Neuronal stem cell (in vitro differentiated cells): ENCODE data around the gene SLC17A2.

Experiments used
- DNase-seq: peaks from one replicate; pipeline ENCODE4 v3.0.0-alpha.2; 2013; ENCODE audit warnings: low spot score
- H2AFZ ChIP-seq: one replicate; pipeline ENCODE4 v1.6.1; 2013; ENCODE audit warnings: mild to moderate bottlenecking, low read length, inconsistent platforms
- H2AK5ac ChIP-seq: 2 replicates; pipeline ENCODE4 v1.6.1; 2013; ENCODE audit warnings: low read depth, mild to moderate bottlenecking, inconsistent platforms, low read length, moderate library complexity, mixed read lengths
- H2BK120ac ChIP-seq: 2 replicates; pipeline ENCODE4 v1.6.1; 2013; ENCODE audit warnings: low read depth, mild to moderate bottlenecking, inconsistent platforms, low read length, moderate library complexity, mixed read lengths
- H2BK12ac ChIP-seq: one replicate; pipeline ENCODE4 v1.6.1; 2013; ENCODE audit warnings: low read length, inconsistent platforms
- H2BK15ac ChIP-seq: 2 replicates; pipeline ENCODE4 v1.6.1; 2013; ENCODE audit warnings: mild to moderate bottlenecking, low read length, inconsistent platforms, mixed read lengths
- H2BK5ac ChIP-seq: one replicate; pipeline ENCODE4 v1.6.1; 2013; ENCODE audit warnings: inconsistent platforms, mild to moderate bottlenecking, low read length, moderate library complexity
- H3K14ac ChIP-seq: one replicate; pipeline ENCODE4 v1.6.1; 2013; ENCODE audit warnings: low read length, inconsistent platforms
- H3K18ac ChIP-seq: 2 replicates; pipeline ENCODE4 v1.6.1; 2013; ENCODE audit warnings: low read length, inconsistent platforms
- H3K23ac ChIP-seq: 2 replicates; pipeline ENCODE4 v1.6.1; 2013; ENCODE audit warnings: low read depth, mild to moderate bottlenecking, mixed read lengths, low read length, inconsistent platforms; ENCODE audit not compliant: poor library complexity
- H3K27ac ChIP-seq: replicated peaks from 3 replicates; pipeline ENCODE4 v1.5.1; 2013; ENCODE audit warnings: low read length, inconsistent platforms
- H3K27me3 ChIP-seq, 3 experiments: 2 replicates each; pipeline ENCODE4 v1.6.1; 2013; ENCODE audit warnings: low read length in 3 of 3, mild to moderate bottlenecking in 2 of 3, inconsistent platforms in 1 of 3, low read depth in 1 of 3, mixed read lengths in 1 of 3, moderate library complexity in 1 of 3; ENCODE audit not compliant: control insufficient read depth in 3 of 3, insufficient read depth in 3 of 3
- H3K36me3 ChIP-seq, 2 donors: replicated peaks in 1 of 2; 2 replicates each; pipeline ENCODE4 v1.6.1; 2013; ENCODE audit warnings: low read length in 2 of 2; ENCODE audit not compliant: control insufficient read depth in 2 of 2, insufficient read depth in 2 of 2
- H3K4ac ChIP-seq: 2 replicates; pipeline ENCODE4 v1.6.1; 2013; ENCODE audit warnings: inconsistent platforms, mild to moderate bottlenecking, low read length, moderate library complexity
- H3K4me1 ChIP-seq, 2 donors: 1 replicate in 1 of 2; 2 replicates in 1 of 2; pipeline ENCODE4 v1.6.1; 2013; ENCODE audit warnings: low read length in 2 of 2, low read depth in 1 of 2; ENCODE audit not compliant: control insufficient read depth in 2 of 2, insufficient read depth in 1 of 2
- H3K4me2 ChIP-seq: one replicate; pipeline ENCODE4 v1.6.1; 2013; ENCODE audit warnings: mild to moderate bottlenecking, low read length, inconsistent platforms; ENCODE audit not compliant: insufficient read depth, poor library complexity, severe bottlenecking
- H3K4me3 ChIP-seq, 2 donors: 2 replicates each; pipeline ENCODE4 v1.5.1; 2013; ENCODE audit warnings: low read length in 2 of 2, mild to moderate bottlenecking in 2 of 2, inconsistent platforms in 1 of 2, moderate library complexity in 1 of 2
- H3K79me1 ChIP-seq: one replicate; pipeline ENCODE4 v1.6.1; 2013; ENCODE audit warnings: low read depth, mild to moderate bottlenecking, inconsistent platforms, low read length, moderate library complexity
- H3K9ac ChIP-seq: one replicate; pipeline ENCODE4 v1.6.1; 2013; ENCODE audit warnings: mild to moderate bottlenecking, low read depth, low read length, inconsistent platforms; ENCODE audit not compliant: poor library complexity
- H3K9me3 ChIP-seq, 2 donors: replicated peaks in 1 of 2; 2 replicates each; pipeline versions ENCODE3 to v1.6.1; 2013; ENCODE audit warnings: low read length in 2 of 2, mild to moderate bottlenecking in 2 of 2, inconsistent platforms in 1 of 2, low read depth in 1 of 2, mixed read lengths in 1 of 2, moderate library complexity in 1 of 2; ENCODE audit not compliant: control insufficient read depth in 2 of 2, insufficient read depth in 1 of 2
- H4K8ac ChIP-seq: one replicate; pipeline ENCODE4 v1.6.1; 2013; ENCODE audit warnings: low read depth, mild to moderate bottlenecking, inconsistent platforms, low read length, moderate library complexity
- H4K91ac ChIP-seq: one replicate; pipeline ENCODE4 v1.6.1; 2013; ENCODE audit warnings: low read length, low read depth, mild to moderate bottlenecking, inconsistent platforms; ENCODE audit not compliant: poor library complexity
- whole genome bisulfite sequencing, 2 donors: extraction: QIAGEN DNeasy Blood & Tissue Kit; methylation state at CpG; one replicate each; pipeline ENCODE4 v1.1.7; 2013; ENCODE audit warnings: missing lambda C conversion rate in 2 of 2, mixed read lengths in 1 of 2; ENCODE audit not compliant: insufficient read length in 2 of 2, insufficient replicate concordance in 1 of 2; ENCODE audit errors: extremely low coverage in 2 of 2; 5-methylcytosine and 5-hydroxymethylcytosine counted together

SLC17A2 gene

DNA sequence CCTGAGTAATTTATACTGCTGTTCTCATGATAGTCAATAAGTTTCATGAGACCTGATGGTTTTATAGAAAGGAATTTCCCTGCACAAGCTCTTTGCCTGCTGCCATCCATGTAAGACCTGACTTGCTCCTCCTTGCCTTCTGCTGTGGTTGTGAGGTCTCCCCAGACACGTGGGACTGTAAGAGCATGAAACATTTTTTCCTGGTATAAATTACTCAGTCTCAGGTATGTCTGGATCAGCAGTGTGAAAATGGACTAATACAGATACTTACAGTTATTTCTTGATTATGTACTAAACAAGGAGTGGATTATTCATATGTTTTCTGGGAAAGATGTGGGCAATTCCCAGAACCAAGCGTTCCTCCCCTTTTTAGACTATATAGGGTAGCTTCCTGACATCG lies 30.2 kb upstream of the SLC17A2 start:
- no peak overlapping the region for H2BK5ac ChIP-seq
- no peak overlapping the region for H3K4me3 ChIP-seq
- H4K91ac ChIP-seq = no peak overlapping the region
- no peaks in the 10 kb centered on the region for H3K36me3 ChIP-seq
- H3K4ac ChIP-seq = no peak overlapping the region
- no peak overlapping the region for H2AK5ac ChIP-seq
- no peak overlapping the region for H2BK15ac ChIP-seq
- no peak overlapping the region for H4K8ac ChIP-seq
- no peak overlapping the region for H3K23ac ChIP-seq
- H2AFZ ChIP-seq = no peak overlapping the region
- DNase-seq = no peak
- no peak overlapping the region for H2BK120ac ChIP-seq
- WGBS, 2 donors = no CpG with 5 or more reads among the region's 3 CpGs
- no peak overlapping the region for H3K14ac ChIP-seq
- H3K18ac ChIP-seq = no peak overlapping the region
- H3K4me2 ChIP-seq = no peak overlapping the region
- no peaks in the 10 kb centered on the region for H3K27me3 ChIP-seq
- peaks cover 5 to 24% of the 10 kb centered on the region in 2 donors for H3K9me3 ChIP-seq
- H3K4me1 ChIP-seq = peaks cover 2 to 3% of the 10 kb centered on the region in 2 donors
- H3K9ac ChIP-seq = no peak overlapping the region
- no peak overlapping the region for H2BK12ac ChIP-seq
- no peaks in the 10 kb centered on the region for H3K79me1 ChIP-seq
- H3K27ac ChIP-seq = no peak overlapping the region

DNA sequence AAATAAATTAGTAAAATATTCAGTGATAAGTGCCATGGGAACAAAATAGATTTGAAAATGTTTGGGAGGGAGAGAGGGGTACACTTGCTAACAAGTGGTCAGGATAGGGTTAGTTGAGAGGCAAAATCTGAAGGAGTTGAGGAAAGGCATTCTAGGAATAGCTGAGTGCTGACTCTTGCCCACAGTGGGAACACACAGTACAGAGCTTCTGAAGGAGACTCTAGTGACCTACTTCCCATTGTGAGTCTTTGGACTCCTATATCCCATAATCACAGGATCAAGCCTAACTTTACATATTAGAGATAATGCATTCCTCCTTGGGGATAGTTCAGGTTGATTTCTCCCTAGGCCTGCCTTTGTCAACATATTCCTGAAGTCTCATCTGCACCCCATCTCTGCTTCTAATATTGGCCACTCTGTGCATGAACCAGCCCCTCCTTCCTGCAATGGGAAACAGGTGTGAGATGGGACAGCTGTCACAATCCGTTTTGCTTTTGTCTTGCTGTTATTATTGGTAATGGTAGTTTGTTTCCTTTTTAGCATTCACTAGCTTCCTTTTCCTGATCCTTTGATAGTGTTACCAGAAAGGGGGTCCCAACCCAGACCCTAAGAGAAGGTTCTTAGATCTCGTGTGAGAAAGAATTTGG lies 29.5 kb upstream of the SLC17A2 start:
- Histone ChIP-seq H2BK15ac (no peak overlapping the region), H3K27me3 (no peaks in the 10 kb centered on the region), H3K4me1 (peaks cover 2 to 3% of the 10 kb centered on the region in 2 donors), H3K4me2 (no peak overlapping the region), H3K23ac (no peak overlapping the region), H2BK5ac (no peak overlapping the region), H2BK120ac (no peak overlapping the region), H3K36me3 (no peaks in the 10 kb centered on the region), H3K79me1 (no peaks in the 10 kb centered on the region), H2BK12ac (no peak overlapping the region), H2AK5ac (no peak overlapping the region), H3K9ac (no peak overlapping the region), H3K4ac (no peak overlapping the region), H3K9me3 (peaks cover 5 to 24% of the 10 kb centered on the region in 2 donors), H3K27ac (no peak overlapping the region), H3K14ac (no peak overlapping the region), H4K8ac (no peak overlapping the region), H3K4me3 (no peak overlapping the region), H4K91ac (no peak overlapping the region), H2AFZ (no peak overlapping the region), H3K18ac (no peak overlapping the region)
- WGBS, 2 donors = no CpG with 5 or more reads among the region's 2 CpGs
- DNase-seq = no peak

GRCh38 chr6:25958700-25959162 lies 28.2 kb upstream of the SLC17A2 start:
- Histone ChIP-seq H3K4ac (no peak overlapping the region), H2BK12ac (no peak overlapping the region), H3K9ac (no peak overlapping the region), H2BK5ac (no peak overlapping the region), H3K23ac (no peak overlapping the region), H2BK120ac (no peak overlapping the region), H3K36me3 (no peaks in the 10 kb centered on the region), H4K91ac (no peak overlapping the region), H3K4me1 (peaks cover 2 to 3% of the 10 kb centered on the region in 2 donors), H3K4me3 (no peak overlapping the region), H3K4me2 (no peak overlapping the region), H4K8ac (no peak overlapping the region), H3K27me3 (no peaks in the 10 kb centered on the region), H3K79me1 (no peaks in the 10 kb centered on the region), H2BK15ac (no peak overlapping the region), H2AFZ (no peak overlapping the region), H2AK5ac (no peak overlapping the region), H3K9me3 (peaks cover 5 to 24% of the 10 kb centered on the region in 2 donors), H3K18ac (no peak overlapping the region), H3K14ac (no peak overlapping the region), H3K27ac (no peak overlapping the region)
- no CpG with 5 or more reads among the region's 3 CpGs for WGBS, 2 donors
- no peak for DNase-seq

DNA sequence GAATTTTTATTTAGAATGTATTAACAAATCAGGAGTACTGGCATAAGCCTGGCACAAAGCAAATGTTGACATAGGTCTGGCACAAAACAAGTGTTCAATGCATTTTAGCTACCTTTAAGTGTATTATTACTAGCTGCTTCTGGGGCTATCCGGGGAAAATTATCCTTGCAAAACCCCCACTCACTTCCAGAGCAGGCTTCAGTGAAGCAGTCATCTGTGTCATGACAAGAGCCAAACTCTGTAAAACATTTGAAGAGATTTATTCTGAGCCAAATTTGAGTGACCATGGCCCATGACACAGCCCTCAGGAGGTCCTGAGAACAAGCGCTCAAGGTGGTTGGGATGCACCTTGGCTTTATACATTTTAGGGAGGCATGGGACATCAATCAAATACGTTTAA lies 25.7 kb upstream of the SLC17A2 start:
- no peak overlapping the region for H3K4me3 ChIP-seq
- H3K36me3 ChIP-seq = no peaks in the 10 kb centered on the region
- no peak overlapping the region for H3K14ac ChIP-seq
- H3K27me3 ChIP-seq = no peaks in the 10 kb centered on the region
- H3K9ac ChIP-seq = no peak overlapping the region
- no peak overlapping the region for H3K18ac ChIP-seq
- H2AK5ac ChIP-seq = no peak overlapping the region
- H2AFZ ChIP-seq = no peak overlapping the region
- H3K4me1 ChIP-seq = no peaks in the 10 kb centered on the region
- H2BK5ac ChIP-seq = no peak overlapping the region
- H3K27ac ChIP-seq = no peak overlapping the region
- H2BK15ac ChIP-seq = no peak overlapping the region
- H2BK120ac ChIP-seq = no peak overlapping the region
- no peak for DNase-seq
- no peak overlapping the region for H3K23ac ChIP-seq
- peaks cover 5 to 22% of the 10 kb centered on the region in 2 donors for H3K9me3 ChIP-seq
- no CpG with 5 or more reads among the region's 3 CpGs for WGBS, 2 donors
- no peak overlapping the region for H3K4ac ChIP-seq
- no peak overlapping the region for H3K4me2 ChIP-seq
- H4K91ac ChIP-seq = no peak overlapping the region
- no peak overlapping the region for H2BK12ac ChIP-seq
- no peak overlapping the region for H4K8ac ChIP-seq
- no peaks in the 10 kb centered on the region for H3K79me1 ChIP-seq
